MM.1S (cell line): ENCODE data around the gene DOCK10.

Experiments used
- EZH2 ChIP-seq: fragments of 300-600 bp; sonication (generic); optimal IDR thresholded peaks from 2 replicates; pipeline ENCODE3; 2017; ENCODE audit warnings: low read depth, mild to moderate bottlenecking, antibody characterized with exemption, low read length, mixed read lengths
- TF ChIP-seq, protein P1 (sequence below): fragments of 300-600 bp; sonication (generic); IDR thresholded peaks from 2 replicates; pipeline ENCODE4 v1.5.1; 2016; ENCODE audit warnings: antibody characterized with exemption, low read length, mixed read lengths

DNA sequence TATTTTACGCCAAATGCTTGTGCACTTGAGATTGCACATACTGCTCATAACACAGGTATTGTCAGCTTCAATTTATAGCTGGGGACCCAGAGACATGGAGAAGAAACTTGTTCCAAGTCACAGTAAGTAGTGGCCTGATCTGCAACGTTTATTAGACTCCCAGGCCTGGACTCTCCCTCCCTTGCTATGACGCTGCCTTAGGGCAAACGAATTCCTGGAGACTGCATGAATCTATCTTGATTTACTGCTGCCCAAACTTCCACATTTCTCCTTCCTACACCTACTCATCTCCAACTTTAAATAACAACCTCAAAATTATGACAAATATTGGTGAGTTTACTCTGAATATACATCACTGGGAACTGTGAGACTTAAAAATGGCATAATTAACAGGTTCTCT is 181.0 kb downstream of the DOCK10 start:
- TF ChIP-seq EZH2 = no peak
- TF ChIP-seq, protein P1, sequence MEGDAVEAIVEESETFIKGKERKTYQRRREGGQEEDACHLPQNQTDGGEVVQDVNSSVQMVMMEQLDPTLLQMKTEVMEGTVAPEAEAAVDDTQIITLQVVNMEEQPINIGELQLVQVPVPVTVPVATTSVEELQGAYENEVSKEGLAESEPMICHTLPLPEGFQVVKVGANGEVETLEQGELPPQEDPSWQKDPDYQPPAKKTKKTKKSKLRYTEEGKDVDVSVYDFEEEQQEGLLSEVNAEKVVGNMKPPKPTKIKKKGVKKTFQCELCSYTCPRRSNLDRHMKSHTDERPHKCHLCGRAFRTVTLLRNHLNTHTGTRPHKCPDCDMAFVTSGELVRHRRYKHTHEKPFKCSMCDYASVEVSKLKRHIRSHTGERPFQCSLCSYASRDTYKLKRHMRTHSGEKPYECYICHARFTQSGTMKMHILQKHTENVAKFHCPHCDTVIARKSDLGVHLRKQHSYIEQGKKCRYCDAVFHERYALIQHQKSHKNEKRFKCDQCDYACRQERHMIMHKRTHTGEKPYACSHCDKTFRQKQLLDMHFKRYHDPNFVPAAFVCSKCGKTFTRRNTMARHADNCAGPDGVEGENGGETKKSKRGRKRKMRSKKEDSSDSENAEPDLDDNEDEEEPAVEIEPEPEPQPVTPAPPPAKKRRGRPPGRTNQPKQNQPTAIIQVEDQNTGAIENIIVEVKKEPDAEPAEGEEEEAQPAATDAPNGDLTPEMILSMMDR = no peak
